Measurements from ENCODE around the gene ISG20. TPM values are rescaled to one million over a fixed set of nuclear protein-coding genes. Genes with fewer than 3 reads are reported as not detected.

Gene ISG20
- total RNA-seq, 2 experiments from 2014 or later, result 310 to 345 TPM

- Histone ChIP-seq H3K4me3 (ENCODE audit: low read depth, low read length, poor library complexity, severe bottlenecking) (no peak overlapping the region), H3K27ac (ENCODE audit: low read depth, low read length, poor library complexity, severe bottlenecking) (no peak overlapping the region), H3K9me3 (ENCODE audit: low read length) (no peaks in the 10 kb centered on the region), H3K79me2 (ENCODE audit: insufficient read depth, low read depth, low read length) (no peaks in the 10 kb centered on the region), H3K9me2 (ENCODE audit: insufficient read depth, low read length) (no peaks in the 10 kb centered on the region), H3K4me2 (ENCODE audit: low read length) (no peak overlapping the region), H2AFZ (ENCODE audit: low read length) (no peak overlapping the region), H3K4me1 (ENCODE audit: insufficient read depth, low read length, poor library complexity, severe bottlenecking) (peaks cover 6% of the 10 kb centered on the region), H3K36me3 (ENCODE audit: insufficient read depth, low read length) (0 out of 2 replicates have a peak, but pooled peaks cover 3% of the 10 kb centered on the region), H4K20me1 (ENCODE audit: insufficient read depth, low read length) (no peaks in the 10 kb centered on the region)
- peak; percentile 73 for DNase-seq (ENCODE audit: low spot score)
- intact Hi-C loops (cut with micrococcal nuclease; ENCODE audit: unreplicated experiment), result loop anchor here (1.0 to 5.0 kb wide), 2 partner anchors 40 to 197 kb away; partner anchors contain the start of genes MRPL46 and MRPS11
- TF ChIP-seq EZH2phosphoT487 (IDR thresholded peaks at IDR 0.05; ENCODE audit: borderline replicate concordance, low read depth, low read length) (no peak), CTCF (conservative IDR thresholded peaks at IDR 0.05; ENCODE audit: low read length) (peak; percentile 84)
- POLR2A ChIA-PET, result interaction anchor here (0.6 to 1.5 kb wide), 6 partner anchors 18 to 54 kb away, joined by 3 to 7 read pairs (median 4); no protein-coding TSS in a partner anchor
- CTCF ChIA-PET (ENCODE audit: unreplicated experiment), result interaction anchor here (2.0 kb wide), 1 partner anchor 40 kb away, joined by 12 read pairs; no protein-coding TSS in a partner anchor
- no TSS peak for BruUV-seq (replicated peaks)
Measured at GRCh38 chr15:88664151-88664778, 25.4 kb downstream of the ISG20 start.

GRCh38 chr15:88674661-88675060 lies 35.8 kb downstream of the ISG20 start:
- Histone ChIP-seq H3K27ac (ENCODE audit: low read depth, low read length, poor library complexity, severe bottlenecking) (no peak overlapping the region), H2AFZ (ENCODE audit: low read length) (no peak overlapping the region), H3K4me2 (ENCODE audit: low read length) (no peak overlapping the region), H3K4me1 (ENCODE audit: insufficient read depth, low read length, poor library complexity, severe bottlenecking) (no peaks in the 10 kb centered on the region), H3K9me2 (ENCODE audit: insufficient read depth, low read length) (no peaks in the 10 kb centered on the region), H3K36me3 (ENCODE audit: insufficient read depth, low read length) (no peaks in the 10 kb centered on the region), H4K20me1 (ENCODE audit: insufficient read depth, low read length) (no peaks in the 10 kb centered on the region), H3K79me2 (ENCODE audit: insufficient read depth, low read depth, low read length) (no peaks in the 10 kb centered on the region), H3K4me3 (ENCODE audit: low read depth, low read length, poor library complexity, severe bottlenecking) (no peak overlapping the region), H3K9me3 (ENCODE audit: low read length) (no peaks in the 10 kb centered on the region)
- CTCF ChIA-PET (ENCODE audit: unreplicated experiment), result no interaction called here
- TF ChIP-seq EZH2phosphoT487 (IDR thresholded peaks at IDR 0.05; ENCODE audit: borderline replicate concordance, low read depth, low read length), result no peak
- no peak for TF ChIP-seq CTCF (conservative IDR thresholded peaks at IDR 0.05; ENCODE audit: low read length)
- intact Hi-C loops (cut with micrococcal nuclease; ENCODE audit: unreplicated experiment), result no loop called here
- POLR2A ChIA-PET, result interaction anchor here (0.7 to 0.9 kb wide), 2 partner anchors 9 to 18 kb away, joined by 3 to 5 read pairs; no protein-coding TSS in a partner anchor
- no peak for DNase-seq (ENCODE audit: low spot score)
- no TSS peak for BruUV-seq (replicated peaks)

GRCh38 chr15:88678755-88679154 lies 39.9 kb downstream of the ISG20 start:
- H3K9me3 ChIP-seq (ENCODE audit: low read length), result no peaks in the 10 kb centered on the region
- H3K27ac ChIP-seq (ENCODE audit: low read depth, low read length, poor library complexity, severe bottlenecking), result no peak overlapping the region
- no peaks in the 10 kb centered on the region for H3K36me3 ChIP-seq (ENCODE audit: insufficient read depth, low read length)
- no peaks in the 10 kb centered on the region for H3K4me1 ChIP-seq (ENCODE audit: insufficient read depth, low read length, poor library complexity, severe bottlenecking)
- POLR2A ChIA-PET, result no interaction called here
- no peak overlapping the region for H2AFZ ChIP-seq (ENCODE audit: low read length)
- no peaks in the 10 kb centered on the region for H3K9me2 ChIP-seq (ENCODE audit: insufficient read depth, low read length)
- TF ChIP-seq EZH2phosphoT487 (IDR thresholded peaks at IDR 0.05; ENCODE audit: borderline replicate concordance, low read depth, low read length) (no peak), CTCF (conservative IDR thresholded peaks at IDR 0.05; ENCODE audit: low read length) (no peak)
- intact Hi-C loops (cut with micrococcal nuclease; ENCODE audit: unreplicated experiment), result no loop called here
- no peak for DNase-seq (ENCODE audit: low spot score)
- H3K79me2 ChIP-seq (ENCODE audit: insufficient read depth, low read depth, low read length), result no peaks in the 10 kb centered on the region
- CTCF ChIA-PET (ENCODE audit: unreplicated experiment), result no interaction called here
- BruUV-seq (replicated peaks), result no TSS peak
- H3K4me2 ChIP-seq (ENCODE audit: low read length), result no peak overlapping the region
- H4K20me1 ChIP-seq (ENCODE audit: insufficient read depth, low read length), result no peaks in the 10 kb centered on the region
- H3K4me3 ChIP-seq (ENCODE audit: low read depth, low read length, poor library complexity, severe bottlenecking), result no peak overlapping the region
